HG03045 (cell line): Measurements from ENCODE around the gene CCN5.
"Not testable (repeated sequence)": the region's sequence is repeated elsewhere in the genome, so short reads cannot be mapped to it uniquely, and the experiment has no call there.

Experiments used
- ATAC-seq: cut with Tn5 transposase; IDR thresholded peaks from one replicate; pipeline ENCODE4 v1.9.1; 2021; ENCODE audit warnings: mild to moderate bottlenecking, moderate library complexity; ENCODE audit not compliant: unreplicated experiment

CCN5 gene

GRCh38 chr20:44714701-44715498, at the start of gene CCN5:
CCN5 (plus strand) TSS chr20:44715369; CDS start chr20:44715391, 22 bp downstream.
- ATAC-seq, result no peak

- no peak for ATAC-seq
Measured at GRCh38 chr20:44666066-44666465, 49.1 kb upstream of the CCN5 start.

- not testable (repeated sequence) for ATAC-seq
Measured at GRCh38 chr20:44670851-44671250, 44.3 kb upstream of the CCN5 start.

GRCh38 chr20:44671541-44671940, 43.6 kb upstream of the CCN5 start:
- ATAC-seq, result not testable (repeated sequence)

- not testable (repeated sequence) for ATAC-seq
Measured at GRCh38 chr20:44672318-44672902, 42.8 kb upstream of the CCN5 start.

DNA sequence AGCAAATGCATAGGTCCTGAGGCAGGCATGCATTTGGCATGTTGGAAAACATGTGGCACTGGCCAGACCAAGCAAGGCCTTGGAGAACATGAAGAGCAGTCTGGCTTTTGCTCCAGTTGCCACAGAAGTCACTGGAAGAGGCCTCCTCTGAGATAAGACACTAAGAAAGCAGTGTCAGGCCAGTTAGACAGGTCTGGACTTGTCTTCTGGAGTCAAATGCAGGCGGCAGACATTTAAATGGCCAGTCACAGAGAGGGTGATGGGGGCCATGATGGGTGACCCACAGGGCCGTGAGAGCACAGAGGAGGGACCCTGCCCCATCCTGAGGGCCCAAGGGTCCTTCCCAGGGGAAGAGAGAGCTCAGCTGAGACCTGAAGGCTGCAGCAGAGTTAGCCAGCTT, 36.9 kb upstream of the CCN5 start:
- no peak for ATAC-seq

DNA sequence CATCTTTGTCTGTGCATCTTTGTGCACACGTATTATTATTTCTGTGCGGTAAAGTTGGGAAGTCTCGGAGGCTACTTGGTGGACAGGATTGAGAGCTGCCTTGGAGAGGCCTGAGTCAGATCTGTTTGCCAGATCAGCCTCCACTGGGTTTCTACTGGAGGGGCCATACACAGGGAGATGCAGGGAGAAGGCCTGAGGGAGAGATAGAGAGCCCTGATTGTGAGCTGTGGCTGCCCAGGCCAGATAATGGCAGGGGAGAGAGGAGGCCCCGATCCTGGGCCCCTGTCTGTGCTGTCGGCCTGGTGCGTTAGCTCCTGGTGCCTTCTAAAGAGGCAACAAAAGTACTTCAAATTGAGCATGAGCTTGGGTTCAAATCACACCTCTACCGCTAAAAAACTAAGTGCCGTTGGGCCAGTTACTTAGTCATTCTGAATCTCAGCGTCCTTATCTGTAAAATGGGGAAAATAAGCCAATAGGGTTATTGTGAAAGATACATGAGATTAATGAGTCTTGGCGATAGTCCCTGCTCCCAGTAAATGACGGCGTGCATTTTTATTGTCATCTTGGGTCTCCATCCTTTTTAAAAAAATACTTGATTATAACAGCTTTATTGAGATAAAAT, 36.1 kb upstream of the CCN5 start:
- no peak for ATAC-seq

GRCh38 chr20:44681796-44682566, 33.2 kb upstream of the CCN5 start:
- ATAC-seq, result no peak

- no peak for ATAC-seq
Measured at GRCh38 chr20:44683263-44684046, 31.7 kb upstream of the CCN5 start.

GRCh38 chr20:44684047-44684967, 30.9 kb upstream of the CCN5 start:
- no peak for ATAC-seq

- no peak for ATAC-seq
Measured at GRCh38 chr20:44686934-44687333, 28.2 kb upstream of the CCN5 start.

DNA sequence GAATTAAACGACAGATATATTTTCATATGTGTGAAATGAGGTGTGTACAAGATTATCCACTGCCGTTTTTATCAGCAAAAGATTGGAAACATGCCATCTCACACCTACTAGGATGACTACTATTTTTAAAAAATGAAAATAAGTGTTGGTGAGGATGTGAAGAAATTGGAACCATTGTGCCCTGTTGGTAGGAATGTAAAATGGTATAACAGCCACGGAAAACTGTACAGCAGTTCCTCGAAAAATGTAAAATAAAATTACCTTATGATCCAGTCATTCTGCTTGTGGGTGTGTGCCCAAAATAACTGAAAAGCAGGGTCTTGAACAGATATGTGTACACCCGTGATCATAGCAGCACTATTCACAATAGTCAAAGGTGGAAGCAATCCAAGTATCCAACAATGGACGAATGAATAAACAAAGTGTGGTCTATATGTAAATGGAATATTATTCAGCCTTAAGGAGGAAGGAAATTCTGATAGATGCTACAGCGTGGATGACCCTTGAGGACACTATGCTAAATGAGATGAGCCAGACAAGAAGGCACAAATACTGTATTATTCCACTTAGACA, 27.0 kb upstream of the CCN5 start:
- no peak for ATAC-seq

DNA sequence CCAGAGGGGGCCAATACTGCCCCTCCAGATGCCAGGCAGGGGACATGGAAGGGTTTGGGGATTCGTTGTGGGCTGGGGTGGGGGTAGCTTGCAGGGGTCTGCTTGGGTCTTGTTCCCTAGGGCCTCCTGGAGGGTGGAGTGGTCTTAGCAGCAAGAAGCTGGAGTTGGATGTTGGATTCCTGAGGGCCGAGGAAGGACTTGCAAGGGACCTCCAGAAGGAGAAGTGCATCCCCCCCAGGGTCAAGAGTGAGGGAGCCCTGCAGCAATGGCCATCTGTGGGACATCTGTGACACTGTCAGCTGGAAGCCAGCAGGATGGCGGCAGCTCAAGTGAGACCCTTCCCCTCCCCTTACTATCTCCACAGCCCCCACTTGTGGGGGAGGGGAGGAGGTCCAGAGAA, 25.4 kb upstream of the CCN5 start:
- ATAC-seq, result no peak

GRCh38 chr20:44690781-44691423, 24.3 kb upstream of the CCN5 start:
- ATAC-seq, result no peak

DNA sequence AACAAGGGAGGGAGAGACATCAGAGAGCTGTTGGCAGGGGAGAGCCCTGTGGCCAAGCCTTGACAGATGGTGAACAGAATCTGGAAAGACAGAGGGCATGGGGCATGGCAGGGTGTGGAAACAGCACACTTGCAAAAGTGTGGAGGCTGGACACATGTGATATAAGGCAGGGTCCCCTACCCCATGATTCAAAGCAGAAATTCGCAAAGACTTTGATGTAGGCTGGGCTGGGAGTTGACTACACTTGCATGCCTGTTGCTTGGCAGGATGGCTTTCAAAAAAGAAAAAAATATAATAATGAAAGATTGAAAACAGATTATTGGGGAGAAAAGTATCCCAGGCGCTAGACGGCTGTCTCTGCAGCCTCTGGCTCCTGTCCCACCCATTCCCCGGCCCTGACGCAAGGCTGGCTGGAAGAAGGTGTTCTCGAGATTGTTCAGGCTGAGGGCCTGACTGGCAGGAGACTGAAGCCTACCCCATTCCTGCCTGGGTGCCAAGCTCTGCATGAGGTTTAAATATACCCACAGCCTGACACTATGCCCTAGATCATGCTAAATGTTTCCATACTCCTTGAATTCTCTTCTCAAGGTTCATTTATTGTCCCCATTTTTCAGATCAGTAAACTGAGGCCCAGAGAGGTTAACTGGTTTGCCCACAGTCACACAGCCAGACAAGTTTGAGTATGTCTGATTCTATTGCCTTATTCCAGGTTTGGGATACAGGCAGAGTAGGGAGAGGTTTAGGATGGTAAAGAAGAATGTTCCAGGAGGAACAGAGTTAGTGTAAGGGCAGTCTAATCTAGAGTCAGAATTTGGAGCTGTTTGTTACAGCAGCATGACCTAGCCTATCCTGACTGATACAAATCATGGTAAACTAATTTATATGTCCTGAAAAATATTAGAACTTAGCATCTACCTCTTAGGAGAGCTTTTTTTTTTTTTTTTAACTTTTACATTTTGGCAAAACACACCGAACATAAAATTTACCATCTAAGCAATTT, 23.4 kb upstream of the CCN5 start:
- no peak for ATAC-seq

DNA sequence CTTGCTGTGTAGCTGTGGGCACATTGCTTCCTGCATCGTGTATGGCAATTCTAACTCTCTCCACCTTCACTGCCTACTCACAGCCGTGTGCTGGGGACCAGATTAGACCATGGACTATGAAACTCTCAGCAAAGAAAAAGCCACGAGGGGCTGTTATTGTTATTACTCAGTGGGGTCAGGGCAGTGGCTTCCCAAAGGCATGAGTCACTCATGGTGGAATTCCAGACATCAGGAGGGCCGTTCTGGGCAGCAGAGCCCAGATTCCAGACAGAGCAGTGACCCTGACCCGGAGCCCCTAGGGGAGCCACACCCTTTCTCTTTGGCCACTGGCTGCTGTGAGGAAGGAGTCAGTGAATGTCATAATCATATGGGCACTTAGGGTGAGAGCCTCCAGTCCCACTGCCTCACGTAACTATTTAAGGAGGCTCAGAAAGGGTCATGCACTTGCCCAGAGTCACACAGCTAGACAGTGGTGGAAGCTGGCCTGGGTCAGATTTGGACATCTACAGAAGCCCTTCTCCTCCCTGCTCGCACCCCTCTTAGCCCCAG, 22.2 kb upstream of the CCN5 start:
- no peak for ATAC-seq

GRCh38 chr20:44693627-44694026, 21.5 kb upstream of the CCN5 start:
- ATAC-seq, result no peak
